Endodermal cell (in vitro differentiated cells): ENCODE results near the gene PARP3. TPM values are rescaled to one million over a fixed set of nuclear protein-coding genes. Genes with fewer than 3 reads are reported as not detected.
"Not testable (repeated sequence)": the region's sequence is repeated elsewhere in the genome, so short reads cannot be mapped to it uniquely, and the experiment has no call there.

Source experiments
- DNase-seq: peaks from one replicate; pipeline ENCODE4 v3.0.0-alpha.2; 2017
- H3K27ac ChIP-seq: 2 replicates; pipeline ENCODE4 v1.5.1; 2013; ENCODE audit warnings: mild to moderate bottlenecking, low read depth, low read length, moderate library complexity
- H3K27me3 ChIP-seq: 2 replicates; pipeline ENCODE4 v1.6.1; 2013; ENCODE audit warnings: mild to moderate bottlenecking, low read length, moderate library complexity; ENCODE audit not compliant: insufficient read depth, control insufficient read depth, poor library complexity, severe bottlenecking
- H3K36me3 ChIP-seq: 2 replicates; pipeline ENCODE4 v1.7.0; 2013; ENCODE audit warnings: mild to moderate bottlenecking, low read length, moderate library complexity; ENCODE audit not compliant: control insufficient read depth, insufficient read depth
- H3K4me1 ChIP-seq: one replicate; pipeline ENCODE4 v1.7.0; 2013; ENCODE audit warnings: low read length; ENCODE audit not compliant: control insufficient read depth, insufficient read depth
- H3K4me3 ChIP-seq: 2 replicates; pipeline ENCODE4 v1.5.1; 2013; ENCODE audit warnings: mild to moderate bottlenecking, low read length, moderate library complexity
- H3K9ac ChIP-seq: 2 replicates; pipeline ENCODE4 v1.6.1; 2013; ENCODE audit warnings: mild to moderate bottlenecking, low read length, moderate library complexity; ENCODE audit not compliant: poor library complexity, severe bottlenecking; ENCODE audit errors: extremely low read depth
- H3K9me3 ChIP-seq: 2 replicates; pipeline ENCODE4 v1.6.1; 2013; ENCODE audit warnings: mild to moderate bottlenecking, low read length, moderate library complexity; ENCODE audit not compliant: control insufficient read depth
- H3K27ac Mint-ChIP-seq: 2 replicates; pipeline ENCODE4 v1.8.0; 2020; ENCODE audit warnings: mixed read lengths
- H3K27me3 Mint-ChIP-seq: 2 replicates; pipeline ENCODE4 v1.8.0; 2021; ENCODE audit warnings: mild to moderate bottlenecking, mixed read lengths; ENCODE audit not compliant: insufficient read depth
- H3K36me3 Mint-ChIP-seq: 2 replicates; pipeline ENCODE4 v1.8.0; 2020; ENCODE audit warnings: low read depth, mixed read lengths
- H3K4me1 Mint-ChIP-seq: 2 replicates; pipeline ENCODE4 v1.8.0; 2020; ENCODE audit warnings: mixed read lengths
- H3K4me3 Mint-ChIP-seq: 2 replicates; pipeline ENCODE4 v1.8.0; 2020; ENCODE audit warnings: mild to moderate bottlenecking, moderate library complexity, mixed read lengths
- H3K9me3 Mint-ChIP-seq: 2 replicates; pipeline ENCODE4 v1.8.0; 2020; ENCODE audit warnings: mild to moderate bottlenecking, mixed read lengths
- CTCF ChIP-seq: fragments of 200-600 bp; sonication (generic); conservative IDR thresholded peaks from 2 replicates; pipeline ENCODE4 v1.5.0; 2021; ENCODE audit warnings: antibody characterized with exemption, mild to moderate bottlenecking
- WGBS, 2 experiments: methylation state at CpG; one replicate each; pipeline versions ENCODE4 v1.1.5 to v1.1.7; 2013; ENCODE audit warnings: missing lambda C conversion rate in 2 of 2, mixed read lengths in 1 of 2; ENCODE audit not compliant: insufficient coverage in 1 of 2, insufficient read length in 1 of 2; 5-methylcytosine and 5-hydroxymethylcytosine counted together
- total RNA-seq, 2 donors: library from RNA; stranded (reverse); fragmentation: NEBNext Ultra II Directional in 1 of 2; extraction: Animal tissue kit (Norgen Biotek cat#: 25700) in 1 of 2; gene quantifications; 2 replicates in 1 of 2; 3 replicates in 1 of 2; pipeline ENCODE4 v1.2.1, GENCODE V29; 2021

The PARP3 gene
- total RNA-seq, 2 donors from 2014 or later = 4.5 to 5.7 TPM

- H3K36me3 ChIP-seq = no peaks in the 10 kb centered on the region
- 94 to 100% methylated on average over 1 to 10 of the region's 10 CpGs for WGBS, 2 experiments
- no peaks in the 10 kb centered on the region for H3K27me3 ChIP-seq
- Mint-ChIP-seq H3K27ac (no peak overlapping the region), H3K9me3 (peaks cover 11% of the 10 kb centered on the region), H3K4me1 (peaks cover 51% of the 10 kb centered on the region), H3K27me3 (no peaks in the 10 kb centered on the region), H3K36me3 (peaks cover 5% of the 10 kb centered on the region), H3K4me3 (no peak overlapping the region)
- H3K4me1 ChIP-seq = no peaks in the 10 kb centered on the region
- DNase-seq = no peak
- H3K27ac ChIP-seq = no peak overlapping the region
- peak overlapping the region; percentile 49 for H3K4me3 ChIP-seq
- peaks cover 20% of the 10 kb centered on the region for H3K9me3 ChIP-seq
- H3K9ac ChIP-seq = no peak overlapping the region
- no peak for TF ChIP-seq CTCF
These were observed 45.4 kb upstream of the PARP3 start for GRCh38 chr3:51896607-51897305.

DNA sequence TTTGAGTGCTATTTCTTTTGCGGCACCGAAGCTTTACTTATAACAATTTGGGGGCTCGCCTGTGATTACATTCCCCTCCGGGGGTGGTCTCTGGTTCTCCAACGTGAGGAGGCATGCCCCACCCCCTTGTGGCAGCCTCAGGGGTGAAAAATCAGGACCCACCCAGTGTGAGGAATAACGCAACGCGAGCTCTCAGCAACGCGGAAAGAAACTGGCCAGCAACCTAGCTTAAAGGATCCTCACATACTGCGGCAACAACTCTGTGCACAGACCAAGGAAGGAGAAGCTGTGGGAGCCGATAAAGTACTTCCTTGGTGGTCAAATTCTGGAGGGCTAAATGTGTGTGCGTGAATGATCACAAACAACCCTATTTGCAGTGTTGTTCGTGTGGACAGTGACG is 44.8 kb upstream of the PARP3 start:
- Mint-ChIP-seq H3K9me3 (peaks cover 11% of the 10 kb centered on the region), H3K4me1 (peaks cover 51% of the 10 kb centered on the region), H3K27ac (peak overlapping the region; percentile 37), H3K36me3 (peaks cover 5% of the 10 kb centered on the region), H3K4me3 (no peak overlapping the region), H3K27me3 (no peaks in the 10 kb centered on the region)
- no peak overlapping the region for H3K27ac ChIP-seq
- peaks cover 20% of the 10 kb centered on the region for H3K9me3 ChIP-seq
- no peak overlapping the region for H3K9ac ChIP-seq
- peak overlapping the region; percentile 49 for H3K4me3 ChIP-seq
- no peaks in the 10 kb centered on the region for H3K27me3 ChIP-seq
- H3K36me3 ChIP-seq = no peaks in the 10 kb centered on the region
- no peaks in the 10 kb centered on the region for H3K4me1 ChIP-seq
- 92 to 98% methylated on average over 12 to 15 of the region's 15 CpGs for WGBS, 2 experiments
- DNase-seq = no peak
- TF ChIP-seq CTCF = no peak

GRCh38 chr3:51900043-51900442 is 42.1 kb upstream of the PARP3 start:
- H3K27me3 Mint-ChIP-seq, H3K9ac ChIP-seq, H3K4me1 ChIP-seq, DNase-seq, H3K4me3 ChIP-seq, H3K27me3 ChIP-seq, H3K27ac ChIP-seq, H3K4me3 Mint-ChIP-seq, H3K27ac Mint-ChIP-seq, H3K36me3 ChIP-seq: not testable (repeated sequence)
- Mint-ChIP-seq H3K36me3 (peaks cover 11% of the 10 kb centered on the region), H3K4me1 (peaks cover 46% of the 10 kb centered on the region), H3K9me3 (peaks cover 21% of the 10 kb centered on the region)
- WGBS, 2 experiments = 86% methylated on average over 7 of the region's 7 CpGs; no CpG with 5 or more reads in 1 of the 2 experiments
- H3K9me3 ChIP-seq = peaks cover 25% of the 10 kb centered on the region

GRCh38 chr3:51902361-51902760 is 39.8 kb upstream of the PARP3 start:
- H3K4me3 Mint-ChIP-seq, H3K27ac Mint-ChIP-seq, H3K27me3 ChIP-seq, H3K9ac ChIP-seq, H3K4me3 ChIP-seq, H3K27ac ChIP-seq, DNase-seq, H3K36me3 ChIP-seq, H3K27me3 Mint-ChIP-seq, H3K4me1 ChIP-seq: not testable (repeated sequence)
- Mint-ChIP-seq H3K9me3 (peaks cover 37% of the 10 kb centered on the region), H3K36me3 (peaks cover 18% of the 10 kb centered on the region), H3K4me1 (peaks cover 36% of the 10 kb centered on the region)
- peaks cover 11% of the 10 kb centered on the region for H3K9me3 ChIP-seq
- WGBS, 2 experiments = 74 to 100% methylated on average over 1 to 6 of the region's 7 CpGs
